ENCODE data around the gene UVRAG. TPM values are rescaled to one million over a fixed set of nuclear protein-coding genes. Genes with fewer than 3 reads are reported as not detected.

The UVRAG gene
- total RNA-seq, 1 donor from 2014 or later = 14.7 TPM

DNA sequence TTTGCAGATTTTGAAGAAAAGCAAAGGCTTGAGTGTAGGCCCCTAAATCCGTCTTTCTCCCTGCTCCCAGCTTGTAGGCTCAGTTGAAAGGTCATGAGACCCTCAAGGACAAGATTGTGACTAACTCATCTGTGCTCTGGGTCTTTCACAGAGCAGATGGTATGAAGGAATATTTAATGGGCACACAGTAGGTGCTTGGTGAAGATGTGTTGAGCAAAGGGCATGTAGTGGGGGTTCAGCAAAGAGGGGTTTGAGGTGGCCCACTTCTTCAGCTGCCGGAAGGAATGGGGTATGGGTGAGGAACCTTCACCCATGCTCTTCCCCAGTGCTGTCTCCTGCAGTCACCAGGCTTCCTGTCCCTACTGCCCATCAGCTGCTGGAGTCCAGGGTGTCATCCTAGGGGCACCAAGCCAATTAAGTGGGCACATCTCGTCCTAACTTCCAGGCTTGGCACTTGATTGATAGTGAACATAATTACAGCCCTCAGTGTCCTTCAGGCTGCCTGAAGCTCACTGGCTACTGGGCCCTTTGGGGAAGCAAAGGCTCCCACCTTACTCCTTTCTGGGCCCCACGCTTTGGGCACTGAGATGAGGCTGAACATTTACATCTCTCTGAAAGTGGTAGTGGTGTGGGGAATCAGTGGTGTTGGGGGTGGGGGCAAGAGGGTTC, 31.5 kb upstream of the UVRAG start:
- TF ChIP-seq POLR2AphosphoS5 (IDR thresholded peaks at IDR 0.05; ENCODE audit: insufficient read depth in 1 of 2, low read depth in 1 of 2) = no peak
- TF ChIP-seq, protein P1, sequence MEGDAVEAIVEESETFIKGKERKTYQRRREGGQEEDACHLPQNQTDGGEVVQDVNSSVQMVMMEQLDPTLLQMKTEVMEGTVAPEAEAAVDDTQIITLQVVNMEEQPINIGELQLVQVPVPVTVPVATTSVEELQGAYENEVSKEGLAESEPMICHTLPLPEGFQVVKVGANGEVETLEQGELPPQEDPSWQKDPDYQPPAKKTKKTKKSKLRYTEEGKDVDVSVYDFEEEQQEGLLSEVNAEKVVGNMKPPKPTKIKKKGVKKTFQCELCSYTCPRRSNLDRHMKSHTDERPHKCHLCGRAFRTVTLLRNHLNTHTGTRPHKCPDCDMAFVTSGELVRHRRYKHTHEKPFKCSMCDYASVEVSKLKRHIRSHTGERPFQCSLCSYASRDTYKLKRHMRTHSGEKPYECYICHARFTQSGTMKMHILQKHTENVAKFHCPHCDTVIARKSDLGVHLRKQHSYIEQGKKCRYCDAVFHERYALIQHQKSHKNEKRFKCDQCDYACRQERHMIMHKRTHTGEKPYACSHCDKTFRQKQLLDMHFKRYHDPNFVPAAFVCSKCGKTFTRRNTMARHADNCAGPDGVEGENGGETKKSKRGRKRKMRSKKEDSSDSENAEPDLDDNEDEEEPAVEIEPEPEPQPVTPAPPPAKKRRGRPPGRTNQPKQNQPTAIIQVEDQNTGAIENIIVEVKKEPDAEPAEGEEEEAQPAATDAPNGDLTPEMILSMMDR (IDR thresholded peaks at IDR 0.05) = no peak
- TF ChIP-seq POLR2A (IDR thresholded peaks at IDR 0.05) = no peak
- Histone ChIP-seq H3K4me1 (no peaks in the 10 kb centered on the region), H3K9me3 (no peaks in the 10 kb centered on the region), H3K27me3 (no peaks in the 10 kb centered on the region), H3K4me3 (no peak overlapping the region), H3K36me3 (no peaks in the 10 kb centered on the region), H3K27ac (no peak overlapping the region)
- DNase-seq (ENCODE audit: extremely low spot score in 2 of 2) = no peak
- intact Hi-C loops (cut with DNase I) = no loop called here

DNA sequence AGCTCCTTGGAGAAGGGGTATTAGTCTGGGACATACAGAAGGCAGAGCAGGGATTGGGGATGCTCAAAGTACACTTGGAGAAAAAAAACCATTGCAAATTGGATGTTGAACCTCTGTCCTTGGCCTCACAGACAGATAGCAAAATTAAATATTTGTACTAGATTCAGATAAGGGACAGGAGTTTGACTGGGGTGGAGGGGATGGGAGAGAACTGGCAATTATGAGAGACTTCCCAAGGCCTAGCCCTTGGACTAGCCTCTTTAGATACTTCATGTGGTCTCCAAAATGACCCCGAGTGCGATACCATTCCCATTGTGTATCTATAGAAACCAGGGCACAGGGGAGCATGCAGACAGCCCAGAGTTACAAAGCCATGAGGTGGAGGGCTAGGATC, 30.9 kb upstream of the UVRAG start:
- Histone ChIP-seq H3K4me3 (no peak overlapping the region), H3K9me3 (no peaks in the 10 kb centered on the region), H3K36me3 (no peaks in the 10 kb centered on the region), H3K27ac (no peak overlapping the region), H3K4me1 (no peaks in the 10 kb centered on the region), H3K27me3 (no peaks in the 10 kb centered on the region)
- TF ChIP-seq POLR2AphosphoS5 (IDR thresholded peaks at IDR 0.05; ENCODE audit: insufficient read depth in 1 of 2, low read depth in 1 of 2) (no peak), POLR2A (IDR thresholded peaks at IDR 0.05) (no peak)
- TF ChIP-seq, protein P1 (IDR thresholded peaks at IDR 0.05) = no peak
- DNase-seq (ENCODE audit: extremely low spot score in 2 of 2) = no peak
- intact Hi-C loops (cut with DNase I) = no loop called here

DNA sequence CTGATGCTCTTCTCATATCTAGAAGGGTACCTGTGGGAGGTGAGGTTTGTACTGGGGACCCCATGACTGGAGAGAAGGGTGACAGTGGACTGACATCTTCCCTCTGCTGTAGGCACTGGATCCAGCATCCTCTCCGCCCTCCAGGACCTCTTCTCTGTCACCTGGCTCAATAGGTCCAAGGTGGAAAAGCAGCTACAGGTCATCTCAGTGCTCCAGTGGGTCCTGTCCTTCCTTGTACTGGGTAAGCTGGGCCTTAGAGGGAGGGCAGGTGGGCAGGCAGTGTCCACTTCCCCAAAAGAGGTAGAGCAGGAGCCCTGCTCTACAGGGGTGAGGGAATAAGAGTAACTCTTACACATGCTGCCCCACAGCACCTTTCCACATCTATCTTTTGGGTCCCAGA, 30.5 kb upstream of the UVRAG start:
- TF ChIP-seq, protein P1 (IDR thresholded peaks at IDR 0.05) = no peak
- Histone ChIP-seq H3K4me3 (no peak overlapping the region), H3K27me3 (no peaks in the 10 kb centered on the region), H3K9me3 (no peaks in the 10 kb centered on the region), H3K27ac (no peak overlapping the region), H3K4me1 (no peaks in the 10 kb centered on the region), H3K36me3 (no peaks in the 10 kb centered on the region)
- intact Hi-C loops (cut with DNase I) = no loop called here
- no peak for DNase-seq (ENCODE audit: extremely low spot score in 2 of 2)

GRCh38 chr11:75785187-75785586, 29.8 kb upstream of the UVRAG start:
- intact Hi-C loops (cut with DNase I) = no loop called here
- TF ChIP-seq, protein P1 (IDR thresholded peaks at IDR 0.05) = no peak
- TF ChIP-seq POLR2A (IDR thresholded peaks at IDR 0.05) (no peak), POLR2AphosphoS5 (IDR thresholded peaks at IDR 0.05; ENCODE audit: insufficient read depth in 1 of 2, low read depth in 1 of 2) (no peak)
- H3K4me3 ChIP-seq = no peak overlapping the region
- no peak overlapping the region for H3K27ac ChIP-seq
- H3K4me1 ChIP-seq = no peaks in the 10 kb centered on the region
- DNase-seq (ENCODE audit: extremely low spot score in 2 of 2) = no peak
- no peaks in the 10 kb centered on the region for H3K27me3 ChIP-seq
- H3K9me3 ChIP-seq = no peaks in the 10 kb centered on the region
- H3K36me3 ChIP-seq = no peaks in the 10 kb centered on the region

- no peak overlapping the region for H3K4me3 ChIP-seq
- H3K36me3 ChIP-seq = no peaks in the 10 kb centered on the region
- H3K27ac ChIP-seq = no peak overlapping the region
- intact Hi-C loops (cut with DNase I) = no loop called here
- H3K9me3 ChIP-seq = no peaks in the 10 kb centered on the region
- H3K4me1 ChIP-seq = no peaks in the 10 kb centered on the region
- DNase-seq (ENCODE audit: extremely low spot score in 2 of 2) = no peak
- H3K27me3 ChIP-seq = no peaks in the 10 kb centered on the region
- TF ChIP-seq POLR2A (IDR thresholded peaks at IDR 0.05) (no peak), POLR2AphosphoS5 (IDR thresholded peaks at IDR 0.05; ENCODE audit: insufficient read depth in 1 of 2, low read depth in 1 of 2) (no peak)
- TF ChIP-seq, protein P1 (IDR thresholded peaks at IDR 0.05) = no peak
These were observed 28.8 kb upstream of the UVRAG start for GRCh38 chr11:75786101-75786736.
